Adrenal gland (tissue), 12 donors: Measurements from ENCODE around the gene KIAA2012. TPM values are rescaled to one million over a fixed set of nuclear protein-coding genes. Genes with fewer than 3 reads are reported as not detected.

Source experiments
- DNase-seq, 7 donors: peaks; one replicate each; pipeline ENCODE4 v3.0.0-alpha.2; 2019 to 2020
- H3K27ac ChIP-seq, 5 donors: fragments of 200-600 bp; sonication (generic) in 4 of 5; 1 replicate in 3 of 5; 2 replicates in 2 of 5; pipeline versions ENCODE4 v1.5.1 to v1.8.0; 2016 to 2020; ENCODE audit warnings: mild to moderate bottlenecking in 1 of 5
- H3K27me3 ChIP-seq: fragments of 200-600 bp; 2 replicates; pipeline ENCODE4 v1.8.0; 2021
- H3K36me3 ChIP-seq, 2 donors: fragments of 200-600 bp; replicated peaks in 1 of 2; 1 replicate in 1 of 2; 2 replicates in 1 of 2; pipeline versions ENCODE4 v1.5.1 to v1.8.0; 2018 to 2022
- H3K4me1 ChIP-seq, 2 donors: fragments of 200-600 bp; replicated peaks in 1 of 2; 1 replicate in 1 of 2; 2 replicates in 1 of 2; pipeline versions ENCODE4 v1.5.1 to v1.8.0; 2018 to 2021
- H3K4me3 ChIP-seq, 4 donors: fragments of 200-600 bp; sonication (generic) in 3 of 4; one replicate each; pipeline ENCODE4 v1.5.1; 2016 to 2018
- H3K9me3 ChIP-seq, 3 donors: fragments of 200-600 bp; sonication (generic) in 1 of 3; replicated peaks in 1 of 3; 1 replicate in 2 of 3; 2 replicates in 1 of 3; pipeline versions ENCODE4 v1.5.1 to v1.8.0; 2016 to 2021
- CTCF ChIP-seq, 6 experiments: fragments of 450-650 bp in 4 of 6; fragments of 200-600 bp in 2 of 6; sonication (generic) in 1 of 6; IDR thresholded peaks; 1 replicate in 5 of 6; 2 replicates in 1 of 6; pipeline versions ENCODE4 v1.5.1 to v1.8.0; 2016 to 2021; ENCODE audit warnings: antibody characterized with exemption in 6 of 6, mild to moderate bottlenecking in 2 of 6, moderate library complexity in 1 of 6
- POLR2A ChIP-seq, 2 donors: fragments of 450-650 bp; IDR thresholded peaks; one replicate each; pipeline ENCODE4 v1.6.1; 2017; ENCODE audit warnings: antibody characterized with exemption in 2 of 2, mild to moderate bottlenecking in 2 of 2, moderate library complexity in 1 of 2
- WGBS, 4 donors: extraction: QIAGEN DNeasy Blood & Tissue Kit in 2 of 4; methylation state at CpG; one replicate each; pipeline versions ENCODE4 v1.1.5 to v1.1.7; 2013 to 2017; 5-methylcytosine and 5-hydroxymethylcytosine counted together
- intact Hi-C, 2 donors: fragments of 100-400 bp; cut with DNase I; formaldehyde crosslinking; loops; one replicate each; pipeline versions ENCODE4 v1.14.1 to v1.15.0; 2022 to 2023
- polyA plus RNA-seq, 3 donors: library from polyadenylated mRNA; stranded (reverse); fragments of 200-250 nt in 2 of 3; fragments of 350-450 nt in 1 of 3; fragmentation: Illumina TruSeq in 1 of 3; extraction: RNeasy Lipid Tissue Mini Kit (QIAGEN cat#74804) in 1 of 3; gene quantifications; one replicate each; pipeline ENCODE4 v1.2.3, GENCODE V29; 2013 to 2014
- total RNA-seq, 9 donors: library from RNA; depleted of rRNA in 4 of 9; stranded (reverse); fragments of >200 nt in 4 of 9; fragments of 120-200 nt in 1 of 9; fragmentation: NEBNext Ultra II Directional in 1 of 9; extraction: Animal tissue kit (Norgen Biotek cat#: 25700) in 1 of 9; gene quantifications; one replicate each; pipeline versions ENCODE4 v1.1.0 to v1.2.4, GENCODE V29; 2013 to 2023
- donor health status: healthy with polysubstance abuse.
- donor health status: Bipolar disorder and iron deficiency.
- donor health status: DM: yes; HTN: yes; CAD: no.
- donor health status: DM: no; HTN: no; CAD: no.
- donor health status: DM: no; HTN: no; CAD: no.
- donor health status: DM: yes; HTN: yes; CAD: no.

Gene KIAA2012
- total and polyA plus RNA-seq, 12 donors = 0.09 to 0.16 (median 0.11) TPM; not detected in 9

- Histone ChIP-seq H3K27ac (no peak overlapping the region), H3K4me3 (no peak overlapping the region), H3K27me3 (no peaks in the 10 kb centered on the region), H3K9me3 (no peaks in the 10 kb centered on the region), H3K4me1 (no peaks in the 10 kb centered on the region), H3K36me3 (no peaks in the 10 kb centered on the region)
- no peak for DNase-seq
- 89 to 100% (median 95%) methylated on average over 2 of the region's 2 CpGs for WGBS, 4 donors
- no peak for TF ChIP-seq POLR2A (IDR thresholded peaks at IDR 0.05)
- no peak for TF ChIP-seq CTCF (IDR thresholded peaks at IDR 0.05)
- intact Hi-C loops = no loop called here
These were observed 1.9 kb upstream of the KIAA2012 start for GRCh38 chr2:202071107-202071506.

GRCh38 chr2:202072226-202072625, 829 bp upstream of the KIAA2012 start:
- H3K36me3 ChIP-seq = no peaks in the 10 kb centered on the region
- no peaks in the 10 kb centered on the region for H3K9me3 ChIP-seq
- no peaks in the 10 kb centered on the region for H3K27me3 ChIP-seq
- H3K27ac ChIP-seq = no peak overlapping the region
- intact Hi-C loops = no loop called here
- no peak for DNase-seq
- no peak overlapping the region for H3K4me3 ChIP-seq
- 58 to 97% (median 79%) methylated on average over 2 of the region's 2 CpGs for WGBS, 4 donors
- TF ChIP-seq CTCF (IDR thresholded peaks at IDR 0.05) = no peak
- TF ChIP-seq POLR2A (IDR thresholded peaks at IDR 0.05) = no peak
- no peaks in the 10 kb centered on the region for H3K4me1 ChIP-seq

GRCh38 chr2:202074324-202074723, 1.3 kb downstream of the KIAA2012 start:
- H3K27me3 ChIP-seq = no peaks in the 10 kb centered on the region
- H3K9me3 ChIP-seq = no peaks in the 10 kb centered on the region
- TF ChIP-seq CTCF (IDR thresholded peaks at IDR 0.05) (no peak), POLR2A (IDR thresholded peaks at IDR 0.05) (no peak)
- no peaks in the 10 kb centered on the region for H3K4me1 ChIP-seq
- no peaks in the 10 kb centered on the region for H3K36me3 ChIP-seq
- no peak overlapping the region for H3K27ac ChIP-seq
- H3K4me3 ChIP-seq = no peak overlapping the region
- intact Hi-C loops = no loop called here
- WGBS, 4 donors = 74 to 92% (median 88%) methylated on average over 2 of the region's 2 CpGs
- DNase-seq = no peak

- no peak overlapping the region for H3K27ac ChIP-seq
- DNase-seq = no peak
- WGBS, 4 donors = 72 to 89% (median 84%) methylated on average over 5 of the region's 5 CpGs
- no peak overlapping the region for H3K4me3 ChIP-seq
- H3K27me3 ChIP-seq = no peaks in the 10 kb centered on the region
- H3K4me1 ChIP-seq = no peaks in the 10 kb centered on the region
- intact Hi-C loops = no loop called here
- H3K36me3 ChIP-seq = no peaks in the 10 kb centered on the region
- H3K9me3 ChIP-seq = no peaks in the 10 kb centered on the region
- no peak for TF ChIP-seq POLR2A (IDR thresholded peaks at IDR 0.05)
- TF ChIP-seq CTCF (IDR thresholded peaks at IDR 0.05) = no peak
These were observed 6.3 kb downstream of the KIAA2012 start for GRCh38 chr2:202079310-202079709.
